HG03103 (cell line): Measurements from ENCODE around the gene KCNK5.

ENCODE experiments used
- ATAC-seq: cut with Tn5 transposase; IDR thresholded peaks from one replicate; pipeline ENCODE4 v1.9.1; 2021; ENCODE audit warnings: low read depth; ENCODE audit not compliant: unreplicated experiment

Gene KCNK5

GRCh38 chr6:39199976-39200375 is 29.3 kb downstream of the KCNK5 start:
- ATAC-seq = no peak

GRCh38 chr6:39199231-39199940 is 29.9 kb downstream of the KCNK5 start:
- no peak for ATAC-seq

GRCh38 chr6:39198528-39198927 is 30.7 kb downstream of the KCNK5 start:
- no peak for ATAC-seq

- ATAC-seq = no peak
Measured at GRCh38 chr6:39197922-39198500, 31.3 kb downstream of the KCNK5 start.

- no peak for ATAC-seq
Measured at GRCh38 chr6:39197521-39197920, 31.8 kb downstream of the KCNK5 start.

- ATAC-seq = no peak
Measured at GRCh38 chr6:39196673-39197091, 32.6 kb downstream of the KCNK5 start.

- no peak for ATAC-seq
Measured at GRCh38 chr6:39195792-39196385, 33.4 kb downstream of the KCNK5 start.

GRCh38 chr6:39194466-39194865 is 34.8 kb downstream of the KCNK5 start:
- no peak for ATAC-seq

GRCh38 chr6:39193201-39193791 is 36.0 kb downstream of the KCNK5 start:
- no peak for ATAC-seq

- no peak for ATAC-seq
Measured at GRCh38 chr6:39192736-39193135, 36.5 kb downstream of the KCNK5 start.

- no peak for ATAC-seq
Measured at GRCh38 chr6:39191236-39191930, 37.9 kb downstream of the KCNK5 start.

- ATAC-seq = no peak
Measured at GRCh38 chr6:39190545-39191235, 38.6 kb downstream of the KCNK5 start.

GRCh38 chr6:39189915-39190544 is 39.2 kb downstream of the KCNK5 start:
- no peak for ATAC-seq

- ATAC-seq = no peak
Measured at GRCh38 chr6:39189131-39189530, 40.1 kb downstream of the KCNK5 start.

- no peak for ATAC-seq
Measured at GRCh38 chr6:39188571-39188970, 40.7 kb downstream of the KCNK5 start.

- no peak for ATAC-seq
Measured at GRCh38 chr6:39188098-39188450, 41.2 kb downstream of the KCNK5 start.

- no peak for ATAC-seq
Measured at GRCh38 chr6:39184906-39185580, 44.2 kb downstream of the KCNK5 start.

- no peak for ATAC-seq
Measured at GRCh38 chr6:39182604-39183003, 46.7 kb downstream of the KCNK5 start.

- ATAC-seq = no peak
Measured at GRCh38 chr6:39181826-39182225, 47.4 kb downstream of the KCNK5 start.

- no peak for ATAC-seq
Measured at GRCh38 chr6:39181333-39181732, 47.9 kb downstream of the KCNK5 start.
